Activated CD4-positive, alpha-beta T cell treated with anti-CD3 and anti-CD28 coated beads, Interleukin-2, amount 50 U/mL, for 48 hours (primary cell): ENCODE measurements around the gene CWC25.
A peak's percentile ranks its signal among the peaks of the same experiment; 100 is the strongest.

Experiments
- DNase-seq, 2 experiments: peaks; one replicate each; pipeline ENCODE4 v3.0.0-alpha.2; 2020

CWC25 gene

GRCh38 chr17:38783227-38783626 lies 41.9 kb downstream of the CWC25 start:
- no peak for DNase-seq

DNA sequence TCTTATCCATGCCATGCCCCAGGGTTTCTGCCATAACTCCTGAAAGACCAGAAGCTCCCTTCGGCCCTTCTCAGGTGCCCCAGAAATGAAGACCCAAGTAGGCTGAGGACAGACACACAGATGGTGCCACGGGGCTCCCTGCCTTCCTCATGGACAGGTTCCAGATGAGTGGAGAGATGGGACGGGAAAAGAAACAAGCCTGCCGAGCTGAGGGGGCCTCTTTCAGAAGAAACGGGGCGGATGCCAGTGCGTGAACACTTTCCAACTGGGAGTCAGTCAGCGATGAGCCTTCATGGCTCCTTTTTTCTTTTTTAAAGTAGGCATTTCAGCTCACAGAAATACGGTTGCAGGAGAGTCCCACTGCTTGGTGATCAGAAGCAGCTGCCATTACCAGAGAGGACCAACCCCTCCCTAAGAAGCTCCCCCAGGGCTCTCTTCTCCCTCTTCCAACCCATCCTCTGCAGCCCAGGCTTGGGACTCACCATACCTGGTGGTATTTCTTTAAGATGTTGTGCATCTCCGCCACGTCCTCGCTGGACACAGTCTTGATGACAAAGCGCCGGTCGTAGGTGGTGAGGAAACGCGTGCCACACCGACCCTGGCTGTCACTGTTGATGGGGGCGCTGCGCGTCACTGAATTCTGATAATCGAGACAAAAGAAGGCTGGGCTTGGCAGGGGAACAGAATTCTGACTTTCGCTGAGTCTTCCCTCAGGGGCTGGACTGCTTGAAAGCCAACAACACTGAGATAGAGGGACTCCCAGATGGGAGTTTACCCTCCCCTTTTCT lies 45.0 kb downstream of the CWC25 start:
- DNase-seq: no peak

DNA sequence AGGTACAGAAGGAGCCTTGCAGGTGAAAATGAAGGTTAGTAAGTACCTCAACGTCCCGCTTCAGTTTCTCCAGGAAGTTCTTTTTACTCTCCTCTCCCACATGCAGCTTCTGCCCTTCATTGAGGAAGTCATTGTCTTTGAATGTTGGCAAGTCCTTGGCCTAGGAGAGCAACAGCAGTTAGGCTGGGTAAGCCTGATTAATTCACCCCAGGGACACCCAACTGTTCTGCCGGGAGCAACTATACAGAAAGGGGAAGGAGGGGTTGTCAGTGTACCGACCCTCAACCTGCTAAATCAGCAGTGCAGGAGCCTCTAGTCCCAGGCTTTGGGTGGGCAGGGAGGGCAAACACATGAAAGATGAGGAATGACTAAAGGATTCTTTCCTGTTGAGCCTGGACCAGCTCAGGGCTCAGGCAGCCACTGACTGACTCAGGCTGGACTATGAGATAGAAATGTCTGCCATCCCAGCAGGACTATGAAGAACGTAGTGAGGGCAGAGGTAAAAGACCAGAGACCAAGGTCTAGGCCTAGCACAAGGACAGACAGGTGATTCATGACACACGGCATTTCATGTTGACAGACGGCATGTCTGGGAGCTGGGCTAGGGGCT lies 47.4 kb downstream of the CWC25 start:
- no peak for DNase-seq

DNA sequence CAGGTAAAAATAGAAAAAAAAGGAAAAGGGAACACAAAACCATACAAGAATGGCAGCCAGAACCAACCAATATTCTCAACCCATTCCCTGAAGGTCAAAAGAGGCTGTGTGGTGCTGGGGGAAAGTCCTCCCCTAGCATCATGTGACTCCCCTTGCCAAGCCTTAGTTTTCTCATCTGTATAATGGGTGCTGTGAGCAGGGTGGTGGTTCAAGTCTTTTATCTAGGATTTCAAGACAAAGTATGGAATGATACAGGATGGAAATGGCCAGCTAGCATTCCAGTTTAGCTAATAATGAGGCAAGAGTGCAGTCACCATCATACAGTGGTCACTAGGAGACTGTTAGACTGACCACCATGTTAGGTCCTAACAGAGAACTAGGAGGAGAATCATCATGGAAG lies 51.9 kb downstream of the CWC25 start:
- no peak for DNase-seq

- DNase-seq: no peak
Measured at GRCh38 chr17:38768417-38768816, 56.7 kb downstream of the CWC25 start.

DNA sequence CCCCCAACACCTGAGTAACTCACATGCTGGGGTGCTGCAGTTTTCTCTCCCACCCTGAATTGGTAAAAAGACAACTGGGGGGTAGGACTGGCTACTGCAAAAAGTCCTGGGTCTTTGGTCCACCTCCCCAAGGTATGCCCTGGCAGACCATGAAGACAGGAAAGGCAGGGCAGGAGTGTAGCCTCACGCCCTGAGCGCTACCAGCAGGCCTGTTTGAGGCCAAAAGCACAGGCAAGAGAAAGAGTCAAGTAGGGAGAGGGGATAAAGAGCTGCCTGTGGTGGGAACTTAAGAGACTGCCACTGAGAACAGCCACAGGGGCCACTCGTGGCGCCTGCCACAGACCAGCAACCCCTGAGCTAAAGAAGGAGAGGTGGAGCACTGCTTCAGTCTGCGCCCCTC lies 58.8 kb downstream of the CWC25 start:
- DNase-seq: no peak

- DNase-seq: no peak
Measured at GRCh38 chr17:38762231-38762630, 62.9 kb downstream of the CWC25 start.

GRCh38 chr17:38761612-38762011 lies 63.5 kb downstream of the CWC25 start:
- DNase-seq: peak; percentile 35 to 50

DNA sequence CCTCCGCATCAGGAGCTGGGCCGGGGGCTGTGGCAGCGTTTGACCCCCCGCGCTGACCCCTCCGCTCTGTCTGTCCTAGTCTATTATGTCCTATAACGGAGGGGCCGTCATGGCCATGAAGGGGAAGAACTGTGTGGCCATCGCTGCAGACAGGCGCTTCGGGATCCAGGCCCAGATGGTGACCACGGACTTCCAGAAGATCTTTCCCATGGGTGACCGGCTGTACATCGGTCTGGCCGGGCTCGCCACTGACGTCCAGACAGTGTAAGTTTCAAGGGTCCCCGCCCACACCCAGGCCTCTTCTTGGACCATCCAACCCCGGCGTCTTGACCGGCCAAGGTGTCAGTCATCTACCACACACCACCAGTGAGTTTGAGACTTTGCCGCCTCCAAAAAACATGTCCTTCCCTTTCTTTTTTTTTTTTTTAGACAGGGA lies 72.0 kb downstream of the CWC25 start:
- DNase-seq: no peak

GRCh38 chr17:38752308-38753070 lies 72.6 kb downstream of the CWC25 start, which contains the start of gene PSMB3:
TSS of gene PSMB3 (plus strand) at chr17:38752741. CDS start at chr17:38752827, 86 bp downstream.
- DNase-seq: peak; percentile 97 to 99

DNA sequence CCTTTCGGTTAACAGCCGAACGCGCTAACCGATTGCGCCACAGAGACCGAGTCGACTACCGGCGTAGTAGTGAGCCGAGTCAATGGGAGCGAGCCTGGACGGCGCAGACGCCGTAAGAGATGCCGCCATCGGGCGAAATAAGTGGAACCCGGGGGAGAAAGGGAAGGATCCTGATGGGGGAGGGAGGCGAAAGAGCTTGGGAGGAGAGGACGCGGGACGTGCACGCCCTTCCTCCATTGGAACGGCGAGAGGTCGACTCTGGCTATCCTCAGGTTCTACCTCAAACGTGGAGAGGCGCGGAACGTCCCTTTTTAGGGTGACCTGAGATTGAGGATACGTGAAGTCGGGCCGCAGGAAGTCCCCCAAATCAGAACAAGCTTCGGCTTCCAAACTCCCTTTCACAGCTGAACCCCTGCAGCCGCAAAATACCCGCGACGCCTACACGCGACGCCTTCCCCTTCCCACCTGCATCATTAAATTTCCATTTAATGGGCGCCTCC lies 73.3 kb downstream of the CWC25 start:
- peak; percentile 87 to 89 for DNase-seq

- no peak for DNase-seq
Measured at GRCh38 chr17:38751144-38751807, 73.8 kb downstream of the CWC25 start.
